NAMALWA (cell line): ENCODE results near the gene ST3GAL4.

ENCODE experiments used
- DNase-seq: peaks from one replicate; pipeline ENCODE4 v3.0.0-alpha.2; 2015; ENCODE audit warnings: low spot score

The ST3GAL4 gene

GRCh38 chr11:126331286-126331685 is 24.2 kb upstream of the ST3GAL4 start:
- no peak for DNase-seq

GRCh38 chr11:126332221-126332711 is 23.2 kb upstream of the ST3GAL4 start:
- no peak for DNase-seq

GRCh38 chr11:126333142-126333541 is 22.3 kb upstream of the ST3GAL4 start:
- DNase-seq, result no peak

GRCh38 chr11:126334659-126335462 is 20.6 kb upstream of the ST3GAL4 start:
- no peak for DNase-seq

GRCh38 chr11:126335463-126335760 is 20.1 kb upstream of the ST3GAL4 start:
- DNase-seq, result no peak

GRCh38 chr11:126336138-126336541 is 19.3 kb upstream of the ST3GAL4 start:
- no peak for DNase-seq

GRCh38 chr11:126336671-126337101 is 18.8 kb upstream of the ST3GAL4 start:
- no peak for DNase-seq

- no peak for DNase-seq
Measured at GRCh38 chr11:126337126-126337473, 18.4 kb upstream of the ST3GAL4 start.

- DNase-seq, result no peak
Measured at GRCh38 chr11:126337474-126338241, 17.8 kb upstream of the ST3GAL4 start.

- DNase-seq, result no peak
Measured at GRCh38 chr11:126338346-126339055, 17.0 kb upstream of the ST3GAL4 start.

GRCh38 chr11:126339073-126339862 is 16.2 kb upstream of the ST3GAL4 start:
- no peak for DNase-seq

GRCh38 chr11:126339863-126340434 is 15.5 kb upstream of the ST3GAL4 start:
- no peak for DNase-seq

- DNase-seq, result no peak
Measured at GRCh38 chr11:126340960-126341606, 14.4 kb upstream of the ST3GAL4 start.

- DNase-seq, result no peak
Measured at GRCh38 chr11:126341760-126342161, 13.7 kb upstream of the ST3GAL4 start.

- no peak for DNase-seq
Measured at GRCh38 chr11:126343051-126343450, 12.4 kb upstream of the ST3GAL4 start.

GRCh38 chr11:126344141-126345080 is 11.1 kb upstream of the ST3GAL4 start:
- DNase-seq, result no peak

GRCh38 chr11:126345283-126345682 is 10.2 kb upstream of the ST3GAL4 start:
- DNase-seq, result no peak

- DNase-seq, result no peak
Measured at GRCh38 chr11:126345759-126346585, 9.5 kb upstream of the ST3GAL4 start.

- DNase-seq, result no peak
Measured at GRCh38 chr11:126346586-126346940, 8.9 kb upstream of the ST3GAL4 start.
